Esophagus (tissue), 2 donors: Measurements from ENCODE around the gene ATP12A. TPM values are rescaled to one million over a fixed set of nuclear protein-coding genes. Genes with fewer than 3 reads are reported as not detected.

Source experiments
- H3K27ac ChIP-seq, 2 donors: one replicate each; pipeline ENCODE4 v1.5.1; 2013; ENCODE audit warnings: low read depth in 2 of 2, mild to moderate bottlenecking in 2 of 2, inconsistent platforms in 1 of 2, low read length in 1 of 2, moderate library complexity in 1 of 2
- H3K27me3 ChIP-seq, 2 donors: one replicate each; pipeline ENCODE4 v1.6.1; 2013; ENCODE audit warnings: low read length in 2 of 2, control low read depth in 1 of 2, mild to moderate bottlenecking in 1 of 2; ENCODE audit not compliant: insufficient read depth in 2 of 2, control insufficient read depth in 1 of 2
- H3K36me3 ChIP-seq, 2 donors: one replicate each; pipeline ENCODE4 v1.6.1; 2013; ENCODE audit warnings: low read length in 1 of 2; ENCODE audit not compliant: control insufficient read depth in 2 of 2, insufficient read depth in 2 of 2
- H3K4me1 ChIP-seq, 2 donors: one replicate each; pipeline ENCODE4 v1.6.1; 2013; ENCODE audit warnings: low read length in 1 of 2; ENCODE audit not compliant: control insufficient read depth in 2 of 2, insufficient read depth in 2 of 2
- H3K4me3 ChIP-seq, 2 donors: one replicate each; pipeline ENCODE4 v1.5.1; 2013; ENCODE audit warnings: low read length in 2 of 2, mild to moderate bottlenecking in 2 of 2, low read depth in 1 of 2, moderate library complexity in 1 of 2
- H3K9me3 ChIP-seq, 2 donors: one replicate each; pipeline ENCODE4 v1.6.1; 2013; ENCODE audit warnings: mild to moderate bottlenecking in 2 of 2, low read depth in 1 of 2, low read length in 1 of 2, moderate library complexity in 1 of 2; ENCODE audit not compliant: control insufficient read depth in 2 of 2, insufficient read depth in 1 of 2
- WGBS, 2 donors: extraction: QIAGEN DNeasy Blood & Tissue Kit; methylation state at CpG; one replicate each; pipeline ENCODE4 v1.1.7; 2013; 5-methylcytosine and 5-hydroxymethylcytosine counted together
- polyA plus RNA-seq, 2 donors: library from polyadenylated mRNA; stranded (reverse); fragments of 200-250 nt; gene quantifications; one replicate each; pipeline ENCODE4 v1.2.3, GENCODE V29; 2013
- donor health status: healthy with polysubstance abuse.
- donor health status: Bipolar disorder and iron deficiency.

Gene ATP12A
- polyA plus RNA-seq, 2 donors = 0.81 to 1.8 TPM

DNA sequence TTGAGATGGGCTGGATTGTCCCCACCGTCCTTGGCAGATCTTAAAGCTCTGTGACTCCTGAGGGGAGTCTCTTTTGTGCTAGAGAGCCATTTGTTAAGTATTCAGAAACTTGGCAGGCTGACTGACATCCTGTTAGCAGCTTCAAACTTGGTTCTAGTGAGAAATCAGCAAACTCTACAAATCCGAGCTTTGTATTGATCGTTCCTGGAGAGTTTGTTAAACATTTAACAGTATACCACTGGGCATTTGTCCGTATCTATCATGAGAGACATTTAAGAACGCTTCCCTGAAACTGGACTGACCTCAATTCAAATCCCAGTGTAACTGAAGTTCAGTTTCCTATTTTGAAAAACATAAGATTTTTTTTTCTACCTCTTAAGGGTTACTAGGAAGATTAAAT lies 3.1 kb downstream of the ATP12A start:
- H3K27me3 ChIP-seq = peaks cover 0 to 4% of the 10 kb centered on the region in 2 donors
- H3K4me1 ChIP-seq = peaks cover 5 to 9% of the 10 kb centered on the region in 2 donors
- WGBS, 2 donors = 55 to 67% methylated on average over 5 of the region's 5 CpGs
- H3K36me3 ChIP-seq = no peaks in the 10 kb centered on the region
- no peak overlapping the region for H3K4me3 ChIP-seq
- H3K27ac ChIP-seq = no peak overlapping the region
- peaks cover 0 to 2% of the 10 kb centered on the region in 2 donors for H3K9me3 ChIP-seq

DNA sequence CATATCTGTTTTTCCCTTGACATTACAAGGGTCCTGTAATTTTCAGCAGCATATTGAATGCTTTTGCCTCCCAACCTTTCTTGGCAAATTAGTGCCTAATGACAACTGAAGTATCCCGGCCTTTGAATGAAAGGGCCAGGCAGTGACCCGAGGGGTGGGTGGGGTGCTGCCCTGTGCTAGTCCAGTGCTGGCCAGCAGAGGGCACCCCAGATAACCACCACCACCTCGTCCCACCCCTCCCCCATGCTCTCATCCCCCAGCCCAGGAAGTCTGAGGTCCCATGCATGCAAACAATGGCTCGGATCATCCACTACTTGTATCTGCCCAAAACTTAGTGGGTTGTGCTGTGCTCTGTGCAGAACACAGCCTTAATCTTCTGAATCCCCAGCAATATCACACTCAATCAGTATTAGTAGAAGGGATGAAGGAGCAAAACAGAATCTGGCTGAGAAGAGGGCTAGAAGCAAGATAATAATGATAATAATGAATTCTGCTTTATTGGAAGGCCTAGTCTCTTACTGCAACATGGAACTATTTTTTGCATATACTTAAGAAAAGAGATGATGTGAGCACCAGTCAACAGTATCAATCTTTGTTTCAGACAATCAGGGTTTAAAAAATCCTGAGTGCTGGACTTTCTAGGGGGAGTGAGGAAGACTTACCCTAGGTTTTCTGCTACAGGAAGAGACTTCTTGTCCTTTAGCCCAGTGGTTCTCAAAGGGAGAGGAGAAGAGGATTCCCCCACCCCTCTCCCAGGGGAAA lies 3.8 kb downstream of the ATP12A start:
- Histone ChIP-seq H3K27me3 (peaks cover 0 to 4% of the 10 kb centered on the region in 2 donors), H3K9me3 (peaks cover 0 to 2% of the 10 kb centered on the region in 2 donors), H3K27ac (no peak overlapping the region), H3K36me3 (no peaks in the 10 kb centered on the region), H3K4me1 (peaks cover 5 to 9% of the 10 kb centered on the region in 2 donors), H3K4me3 (no peak overlapping the region)
- WGBS, 2 donors = 2 to 13% methylated on average over 4 of the region's 4 CpGs

DNA sequence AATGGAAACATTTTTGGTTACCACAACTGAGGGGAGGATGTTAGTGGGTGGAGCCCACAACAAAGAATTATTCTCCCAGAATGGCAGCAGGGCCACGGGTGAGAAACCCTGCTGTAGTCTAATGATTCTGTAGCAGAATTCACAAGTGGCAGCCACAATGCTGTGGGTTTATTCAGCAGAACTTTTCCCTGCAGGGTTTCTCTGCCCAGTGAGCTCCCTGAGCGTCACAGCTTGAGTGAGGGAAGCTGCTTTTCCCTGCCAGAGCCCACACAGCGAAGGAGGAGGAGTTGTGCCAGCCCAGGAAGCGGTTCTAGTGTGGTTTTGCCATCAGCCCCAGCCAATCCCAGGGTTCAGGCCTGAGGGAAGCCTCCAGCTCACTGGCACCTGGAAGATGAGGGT lies 4.4 kb downstream of the ATP12A start:
- no peak overlapping the region for H3K4me3 ChIP-seq

DNA sequence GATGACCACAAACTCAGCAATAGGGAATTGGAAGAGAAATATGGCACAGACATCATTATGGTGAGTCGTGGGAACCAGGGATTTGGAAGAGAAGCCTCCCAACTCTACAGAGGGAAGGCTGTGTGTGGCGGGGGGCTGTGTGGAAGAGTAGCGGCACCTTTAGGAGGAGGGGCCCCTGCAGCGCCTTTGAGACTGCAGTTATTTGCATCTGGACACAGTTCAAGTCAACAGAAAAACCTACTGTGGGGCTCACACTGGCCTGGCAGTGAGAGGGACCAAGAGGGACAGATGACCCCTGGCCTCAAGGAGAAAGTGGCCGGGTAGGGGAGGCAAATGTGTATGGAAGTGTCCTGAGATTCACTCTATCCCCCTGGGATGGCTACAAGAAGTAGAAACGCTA lies 5.1 kb downstream of the ATP12A start:
- Histone ChIP-seq H3K27me3 (peaks cover 0 to 4% of the 10 kb centered on the region in 2 donors), H3K4me3 (no peak overlapping the region), H3K9me3 (peaks cover 0 to 2% of the 10 kb centered on the region in 2 donors), H3K4me1 (peaks cover 5 to 9% of the 10 kb centered on the region in 2 donors), H3K36me3 (no peaks in the 10 kb centered on the region), H3K27ac (no peak overlapping the region)
- 74 to 85% methylated on average over 6 of the region's 6 CpGs for WGBS, 2 donors

More for the DNA sequence above, 4.4 kb downstream of the ATP12A start:
- H3K4me1 ChIP-seq = peaks cover 5 to 9% of the 10 kb centered on the region in 2 donors
- no peak overlapping the region for H3K27ac ChIP-seq
- 21 to 24% methylated on average over 4 of the region's 4 CpGs for WGBS, 2 donors
- H3K9me3 ChIP-seq = peaks cover 0 to 2% of the 10 kb centered on the region in 2 donors
- no peaks in the 10 kb centered on the region for H3K36me3 ChIP-seq
- peaks cover 0 to 4% of the 10 kb centered on the region in 2 donors for H3K27me3 ChIP-seq

DNA sequence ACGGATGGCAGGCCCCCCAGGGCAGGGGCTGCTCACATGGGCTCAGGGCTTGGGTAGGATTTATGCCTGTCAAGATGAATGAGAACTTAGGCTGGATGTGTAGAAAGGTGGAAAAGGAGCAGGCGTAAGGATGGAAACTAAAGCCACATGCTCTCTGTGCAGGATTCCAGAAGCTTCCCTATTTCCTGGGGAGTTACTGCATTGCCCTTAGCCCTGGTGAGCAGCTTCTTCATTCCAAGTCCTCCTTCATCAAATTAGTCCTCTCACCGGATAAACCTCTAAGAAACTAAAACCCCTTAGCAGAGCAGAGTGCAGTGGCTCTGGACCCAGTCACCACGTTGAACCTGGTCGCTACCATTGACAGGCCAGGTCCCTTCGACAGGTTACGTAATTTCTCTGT lies 7.4 kb downstream of the ATP12A start:
- no peaks in the 10 kb centered on the region for H3K9me3 ChIP-seq
- peaks cover 0 to 6% of the 10 kb centered on the region in 2 donors for H3K4me1 ChIP-seq
- no peak overlapping the region for H3K27ac ChIP-seq
- H3K36me3 ChIP-seq = no peaks in the 10 kb centered on the region
- 83 to 85% methylated on average over 7 of the region's 7 CpGs for WGBS, 2 donors
- no peaks in the 10 kb centered on the region for H3K27me3 ChIP-seq
- H3K4me3 ChIP-seq = no peak overlapping the region

DNA sequence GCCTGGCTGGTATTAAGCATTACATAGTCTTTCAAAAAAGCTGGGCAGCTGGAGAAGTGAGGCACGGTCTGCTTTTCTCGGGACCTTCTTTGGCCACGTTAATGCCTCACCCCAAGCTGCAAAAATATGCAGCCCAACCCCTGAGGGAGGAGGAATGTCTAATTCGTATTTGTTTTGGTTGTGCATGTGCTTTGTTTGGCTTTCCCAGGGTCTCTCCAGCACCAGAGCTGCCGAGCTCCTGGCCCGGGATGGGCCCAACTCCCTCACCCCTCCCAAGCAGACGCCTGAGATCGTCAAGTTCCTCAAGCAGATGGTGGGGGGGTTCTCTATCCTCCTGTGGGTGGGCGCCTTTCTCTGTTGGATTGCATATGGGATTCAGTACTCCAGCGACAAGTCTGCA lies 7.9 kb downstream of the ATP12A start:
- H3K36me3 ChIP-seq = no peaks in the 10 kb centered on the region
- 24 to 29% methylated on average over 10 of the region's 10 CpGs for WGBS, 2 donors
- peaks cover 0 to 6% of the 10 kb centered on the region in 2 donors for H3K4me1 ChIP-seq
- no peak overlapping the region for H3K27ac ChIP-seq
- no peak overlapping the region for H3K4me3 ChIP-seq
- H3K9me3 ChIP-seq = no peaks in the 10 kb centered on the region
- no peaks in the 10 kb centered on the region for H3K27me3 ChIP-seq

DNA sequence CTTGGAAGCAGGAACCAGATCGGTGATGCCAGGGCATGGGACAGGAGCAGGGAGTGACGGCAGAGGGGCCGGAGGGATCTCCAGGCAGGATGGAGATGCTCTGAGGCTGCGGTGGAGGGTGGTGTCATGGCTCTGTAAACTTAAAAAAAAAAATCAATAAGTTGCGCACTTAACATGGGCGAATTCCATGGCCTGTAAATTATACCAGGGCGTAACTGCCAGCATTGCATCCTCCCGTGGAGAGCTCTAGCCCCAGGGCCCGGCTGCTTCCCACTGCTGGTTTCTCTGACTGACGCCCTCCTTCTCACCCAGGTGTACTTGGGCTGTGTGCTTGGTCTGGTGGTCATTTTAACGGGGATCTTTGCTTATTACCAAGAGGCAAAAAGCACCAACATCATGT lies 8.7 kb downstream of the ATP12A start:
- Histone ChIP-seq H3K27ac (no peak overlapping the region), H3K4me1 (peaks cover 0 to 6% of the 10 kb centered on the region in 2 donors), H3K36me3 (no peaks in the 10 kb centered on the region), H3K9me3 (no peaks in the 10 kb centered on the region), H3K27me3 (no peaks in the 10 kb centered on the region), H3K4me3 (no peak overlapping the region)
- 46 to 58% methylated on average over 11 of the region's 11 CpGs for WGBS, 2 donors

DNA sequence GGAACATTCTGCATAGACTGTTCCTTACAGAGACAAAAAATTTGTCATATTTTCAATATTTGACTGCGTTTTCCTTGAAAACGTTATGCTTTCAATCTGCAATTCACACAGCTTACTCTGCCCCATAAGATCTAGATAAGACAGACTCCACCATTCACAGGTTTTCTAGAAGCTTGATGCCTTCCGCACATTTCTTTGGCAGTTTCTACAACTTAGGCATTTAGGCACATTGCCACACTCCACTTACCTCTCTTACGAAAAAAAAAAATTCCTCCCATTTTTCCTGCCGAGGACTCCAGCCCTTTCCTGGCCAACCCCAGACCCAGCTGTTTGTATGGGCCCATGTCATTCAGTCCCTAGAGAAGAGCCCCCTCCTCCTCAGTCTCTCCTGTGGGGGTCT lies 11.2 kb downstream of the ATP12A start:
- H3K27me3 ChIP-seq = no peaks in the 10 kb centered on the region
- H3K27ac ChIP-seq = no peak overlapping the region
- WGBS, 2 donors = 64 to 75% methylated on average over 5 of the region's 5 CpGs
- H3K9me3 ChIP-seq = no peaks in the 10 kb centered on the region
- no peaks in the 10 kb centered on the region for H3K4me1 ChIP-seq
- no peaks in the 10 kb centered on the region for H3K36me3 ChIP-seq
- no peak overlapping the region for H3K4me3 ChIP-seq

DNA sequence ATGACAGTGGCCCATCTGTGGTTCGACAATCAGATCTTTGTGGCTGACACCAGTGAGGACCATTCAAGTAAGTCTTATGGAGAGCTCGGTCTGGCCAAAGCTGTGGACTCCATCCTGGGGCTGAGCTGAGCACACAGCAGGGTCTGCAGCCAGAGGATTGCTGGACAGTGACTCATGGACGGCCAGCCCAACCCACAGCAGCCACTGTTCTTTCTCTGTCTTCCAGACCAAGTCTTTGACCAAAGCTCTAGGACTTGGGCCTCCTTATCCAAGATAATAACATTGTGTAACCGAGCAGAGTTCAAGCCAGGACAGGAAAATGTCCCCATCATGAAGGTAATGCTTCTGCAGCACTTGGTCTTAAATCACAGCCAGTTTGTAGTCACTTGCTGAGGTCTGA lies 12.4 kb downstream of the ATP12A start:
- H3K27ac ChIP-seq = no peak overlapping the region
- no peaks in the 10 kb centered on the region for H3K4me1 ChIP-seq
- no peaks in the 10 kb centered on the region for H3K27me3 ChIP-seq
- H3K36me3 ChIP-seq = no peaks in the 10 kb centered on the region
- H3K4me3 ChIP-seq = no peak overlapping the region
- 59 to 68% methylated on average over 4 of the region's 4 CpGs for WGBS, 2 donors
- no peaks in the 10 kb centered on the region for H3K9me3 ChIP-seq

DNA sequence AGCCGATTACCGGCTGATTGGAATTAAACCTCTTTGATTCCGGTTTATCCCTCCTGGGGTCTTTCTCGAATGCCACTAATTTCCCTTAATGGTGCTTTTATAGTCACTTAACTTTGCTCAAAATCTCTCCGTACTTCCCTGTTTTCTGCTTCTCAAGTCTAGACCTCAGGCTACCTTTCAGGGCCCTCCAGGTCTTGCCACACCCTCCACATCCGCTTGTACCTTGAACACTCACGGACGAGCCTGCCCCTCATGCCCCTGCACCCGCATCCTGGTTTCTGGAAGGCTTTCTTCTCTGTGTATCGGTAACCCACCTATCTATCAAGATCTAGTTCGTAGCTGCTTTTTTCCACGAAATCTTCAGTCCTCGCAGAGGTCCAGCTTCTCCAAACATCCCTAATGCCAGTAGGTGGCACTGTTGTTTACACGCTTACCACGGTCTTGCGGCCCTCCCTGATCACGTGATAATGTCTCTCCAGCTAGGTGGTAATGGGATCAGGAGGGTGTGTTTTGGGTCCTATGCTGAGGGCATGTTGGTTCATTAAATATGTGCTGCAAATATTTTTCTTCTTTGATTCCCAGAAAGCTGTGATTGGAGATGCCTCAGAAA lies 13.8 kb downstream of the ATP12A start:
- no peak overlapping the region for H3K4me3 ChIP-seq
- no peaks in the 10 kb centered on the region for H3K27me3 ChIP-seq
- WGBS, 2 donors = 27 to 29% methylated on average over 17 of the region's 17 CpGs
- no peaks in the 10 kb centered on the region for H3K36me3 ChIP-seq
- H3K27ac ChIP-seq = no peak overlapping the region
- H3K4me1 ChIP-seq = no peaks in the 10 kb centered on the region
- no peaks in the 10 kb centered on the region for H3K9me3 ChIP-seq
